HCT116 (cell line): ENCODE results near the gene GRHL3. TPM values are rescaled to one million over a fixed set of nuclear protein-coding genes. Genes with fewer than 3 reads are reported as not detected.

ENCODE experiments used
- ATAC-seq: fragments of 200-7000 bp; cut with Tn5 transposase; 2 replicates; pipeline ENCODE4 v1.9.1; 2020; ENCODE audit warnings: mild to moderate bottlenecking, moderate library complexity
- BruUV-seq: library from RNA; stranded (reverse); fragments of 400-500 nt; replicated peaks from 2 replicates; lab custom pipeline; 2021; lab: Mats Ljungman, UMichigan
- CTCF ChIA-PET: fragments of 300-600 bp; sonication (Branson Sonifier 250); formaldehyde crosslinking; loops from one replicate; lab custom pipeline; 2021; ENCODE audit warnings: antibody characterized with exemption; lab: Charles Lee
- POLR2A ChIA-PET: fragments of 300-600, 350-600 bp; sonication (Branson Sonifier 250); formaldehyde crosslinking; loops from one replicate; lab custom pipeline; 2021; ENCODE audit warnings: antibody characterized with exemption; lab: Charles Lee
- RAD21 ChIA-PET, 2 experiments: fragments of 300-600 bp; sonication (Branson Sonifier 250); formaldehyde crosslinking; loops; one replicate each; lab custom pipeline; 2023; ENCODE audit warnings: low total read pairs in 2 of 2; ENCODE audit not compliant: uncharacterized antibody in 2 of 2, unreplicated experiment in 2 of 2, low non-redundant PET in 1 of 2; lab: Charles Lee
- DNase-seq: peaks from one replicate; pipeline ENCODE4 v3.0.0-alpha.2; 2010; ENCODE audit warnings: low read depth, low spot score
- H2AFZ ChIP-seq: fragments of 200-600 bp; shearing (Covaris generic), sonication (generic); 2 replicates; pipeline ENCODE4 v1.6.1; 2017; ENCODE audit warnings: low read depth, mixed run types, mixed read lengths, antibody characterized with exemption, low read length; ENCODE audit not compliant: poor library complexity, severe bottlenecking
- H3K27ac ChIP-seq: 2 replicates; pipeline ENCODE4 v1.5.1; 2012; ENCODE audit warnings: low read depth, low read length
- H3K27me3 ChIP-seq: fragments of 200-600 bp; sonication (generic); 2 replicates; pipeline ENCODE4 v1.6.1; 2016; ENCODE audit warnings: mixed run types, low read length, mixed read lengths; ENCODE audit not compliant: insufficient read depth
- H3K36me3 ChIP-seq, 2 experiments: fragments of 200-500 bp in 1 of 2; fragments of 200-600 bp in 1 of 2; sonication (Bioruptor generic) in 1 of 2; sonication (generic) in 1 of 2; 2 replicates each; pipeline versions ENCODE4 v1.5.1 to v1.6.1; 2014 to 2016; ENCODE audit warnings: low read length in 2 of 2, inconsistent platforms in 1 of 2, mixed read lengths in 1 of 2, mixed run types in 1 of 2; ENCODE audit not compliant: insufficient read depth in 2 of 2, control insufficient read depth in 1 of 2
- H3K4me1 ChIP-seq, 2 experiments: fragments of 200-600 bp in 1 of 2; sonication (generic) in 1 of 2; 2 replicates each; pipeline versions ENCODE4 v1.5.1 to v1.6.1; 2012 to 2017; ENCODE audit warnings: low read length in 2 of 2, inconsistent platforms in 1 of 2, mild to moderate bottlenecking in 1 of 2, mixed read lengths in 1 of 2, mixed run types in 1 of 2, moderate library complexity in 1 of 2; ENCODE audit not compliant: insufficient read depth in 2 of 2, control insufficient read depth in 1 of 2
- H3K4me2 ChIP-seq: fragments of 200-600 bp; sonication (generic); 2 replicates; pipeline ENCODE4 v1.6.1; 2017; ENCODE audit warnings: mixed run types, low read length, mixed read lengths
- H3K4me3 ChIP-seq, 2 experiments: fragments of 200-600 bp in 1 of 2; sonication (generic) in 1 of 2; replicated peaks in 1 of 2; 2 replicates each; pipeline ENCODE4 v1.5.1; 2011 to 2016; ENCODE audit warnings: low read length in 2 of 2, control low read depth in 1 of 2, low read depth in 1 of 2, mild to moderate bottlenecking in 1 of 2, mixed read lengths in 1 of 2, mixed run types in 1 of 2
- H3K79me2 ChIP-seq: fragments of 200-600 bp; sonication (generic); 2 replicates; pipeline ENCODE4 v1.6.1; 2017; ENCODE audit warnings: mild to moderate bottlenecking, mixed run types, low read length, moderate library complexity, mixed read lengths; ENCODE audit not compliant: insufficient read depth
- H3K9ac ChIP-seq: fragments of 200-600 bp; sonication (generic); 2 replicates; pipeline ENCODE4 v1.6.1; 2016; ENCODE audit warnings: low read length, mixed read lengths
- H3K9me2 ChIP-seq: fragments of 200-600 bp; sonication (generic), shearing (Covaris generic); 2 replicates; pipeline ENCODE4 v1.6.1; 2017; ENCODE audit warnings: mixed run types, mild to moderate bottlenecking, moderate library complexity; ENCODE audit not compliant: insufficient read depth
- H3K9me3 ChIP-seq, 2 experiments: fragments of 200-500 bp in 1 of 2; fragments of 200-600 bp in 1 of 2; sonication (Bioruptor generic) in 1 of 2; sonication (generic) in 1 of 2; 2 replicates each; pipeline ENCODE4 v1.6.1; 2014 to 2017; ENCODE audit warnings: low read length in 2 of 2, mixed read lengths in 2 of 2, inconsistent platforms in 1 of 2, low read depth in 1 of 2, mild to moderate bottlenecking in 1 of 2, mixed run types in 1 of 2, moderate library complexity in 1 of 2; ENCODE audit not compliant: control insufficient read depth in 1 of 2, insufficient read depth in 1 of 2
- H4K20me1 ChIP-seq: fragments of 200-600 bp; sonication (generic), shearing (Covaris generic); 2 replicates; pipeline ENCODE4 v1.6.1; 2017; ENCODE audit warnings: mixed run types, mild to moderate bottlenecking, moderate library complexity; ENCODE audit not compliant: insufficient read depth
- CBX3 ChIP-seq: IDR thresholded peaks from 2 replicates; pipeline ENCODE4 v1.6.1; 2012; ENCODE audit warnings: low read depth
- CEBPB ChIP-seq: IDR thresholded peaks from 2 replicates; pipeline ENCODE4 v1.6.1; 2012; ENCODE audit warnings: low read depth
- ELF1 ChIP-seq: IDR thresholded peaks from 2 replicates; pipeline ENCODE4 v1.6.1; 2012; ENCODE audit warnings: low read depth, borderline replicate concordance
- EZH2 ChIP-seq: fragments of 200-600 bp; sonication (generic); IDR thresholded peaks from 2 replicates; pipeline ENCODE4 v1.6.1; 2017; ENCODE audit warnings: antibody characterized with exemption, mixed run types
- JUND ChIP-seq: IDR thresholded peaks from 2 replicates; pipeline ENCODE4 v1.6.1; 2012
- POLR2AphosphoS5 ChIP-seq: IDR thresholded peaks from 2 replicates; pipeline ENCODE4 v1.6.1; 2011; ENCODE audit warnings: mild to moderate bottlenecking, low read depth, low read length, moderate library complexity
- SIN3A ChIP-seq: IDR thresholded peaks from 2 replicates; pipeline ENCODE4 v1.6.1; 2012; ENCODE audit warnings: low read depth
- SP1 ChIP-seq: IDR thresholded peaks from 2 replicates; pipeline ENCODE4 v1.6.1; 2012; ENCODE audit warnings: low read depth
- intact Hi-C: fragments of 100-400 bp; cut with micrococcal nuclease; formaldehyde crosslinking; loops from 2 replicates; pipeline ENCODE4 v1.10.0; 2022
- total RNA-seq: library from RNA; stranded (reverse); gene quantifications from one replicate; pipeline ENCODE4 v1.2.1, GENCODE V29; 2021; ENCODE audit not compliant: unreplicated experiment
- TF ChIP-seq, protein P1 (sequence below): IDR thresholded peaks from 2 replicates; pipeline ENCODE4 v1.6.1; 2011; ENCODE audit warnings: mild to moderate bottlenecking, low read length, moderate library complexity; ENCODE audit not compliant: insufficient replicate concordance; ENCODE audit errors: extremely low read depth

The GRHL3 gene
- total RNA-seq, 1 experiment from 2014 or later: 1.0 TPM

DNA sequence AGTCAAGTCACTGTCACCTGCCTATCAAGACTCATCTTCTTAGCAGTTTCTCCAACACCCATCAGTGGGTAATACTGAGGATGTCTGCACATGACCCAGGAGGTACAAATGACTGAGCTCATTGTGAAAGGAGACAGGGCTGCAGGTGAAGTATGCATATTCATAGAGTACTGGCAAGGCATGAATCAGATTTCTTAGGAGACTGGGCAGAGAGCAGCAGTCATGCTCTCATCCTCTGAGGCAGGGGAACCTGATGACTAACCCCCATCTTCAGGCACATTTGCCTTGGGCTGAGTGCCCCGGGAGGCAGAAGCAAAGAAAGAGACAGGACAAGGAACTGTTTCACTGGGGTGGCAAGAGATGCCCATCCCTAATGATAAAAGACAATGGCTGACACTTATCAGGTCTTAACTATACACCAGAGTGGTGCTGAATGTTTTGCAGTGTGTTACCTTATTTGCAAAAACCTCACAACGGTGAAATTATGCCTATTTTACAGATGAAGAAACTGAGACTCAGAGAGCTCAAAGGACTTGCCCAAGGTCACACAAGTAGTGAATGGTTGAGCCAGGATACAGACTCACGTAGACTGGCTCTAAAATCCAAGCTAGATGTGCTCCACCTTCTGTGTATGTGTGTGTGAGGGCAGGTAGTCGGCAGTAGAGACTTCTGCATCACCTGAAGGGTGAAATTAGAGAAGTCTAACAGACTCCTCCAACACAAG is 9.2 kb upstream of the GRHL3 start:
- DNase-seq (no peak), ATAC-seq (no peak)
- Histone ChIP-seq H3K4me3 (no peak overlapping the region), H3K4me1 (peaks cover 0 to 11% of the 10 kb centered on the region in 2 experiments; a peak in 3 of 4 replicates), H3K9me3 (no peaks in the 10 kb centered on the region), H3K9ac (no peak overlapping the region), H3K27me3 (peaks cover 20% of the 10 kb centered on the region; the same call in 1 of the 2 replicates), H3K9me2 (no peaks in the 10 kb centered on the region)
- POLR2A ChIA-PET: no interaction called here
- intact Hi-C loops: no loop called here
- CTCF ChIA-PET: interaction anchor here (0.9 to 2.1 kb wide), 5 partner anchors 10 to 111 kb away, joined by 3 to 6 read pairs (median 4); partner anchors contain the start of gene GRHL3
- TF ChIP-seq JUND: no peak
- TF ChIP-seq EZH2: no peak
- TF ChIP-seq POLR2AphosphoS5: no peak
- TF ChIP-seq CEBPB: no peak
- TF ChIP-seq, protein P1, sequence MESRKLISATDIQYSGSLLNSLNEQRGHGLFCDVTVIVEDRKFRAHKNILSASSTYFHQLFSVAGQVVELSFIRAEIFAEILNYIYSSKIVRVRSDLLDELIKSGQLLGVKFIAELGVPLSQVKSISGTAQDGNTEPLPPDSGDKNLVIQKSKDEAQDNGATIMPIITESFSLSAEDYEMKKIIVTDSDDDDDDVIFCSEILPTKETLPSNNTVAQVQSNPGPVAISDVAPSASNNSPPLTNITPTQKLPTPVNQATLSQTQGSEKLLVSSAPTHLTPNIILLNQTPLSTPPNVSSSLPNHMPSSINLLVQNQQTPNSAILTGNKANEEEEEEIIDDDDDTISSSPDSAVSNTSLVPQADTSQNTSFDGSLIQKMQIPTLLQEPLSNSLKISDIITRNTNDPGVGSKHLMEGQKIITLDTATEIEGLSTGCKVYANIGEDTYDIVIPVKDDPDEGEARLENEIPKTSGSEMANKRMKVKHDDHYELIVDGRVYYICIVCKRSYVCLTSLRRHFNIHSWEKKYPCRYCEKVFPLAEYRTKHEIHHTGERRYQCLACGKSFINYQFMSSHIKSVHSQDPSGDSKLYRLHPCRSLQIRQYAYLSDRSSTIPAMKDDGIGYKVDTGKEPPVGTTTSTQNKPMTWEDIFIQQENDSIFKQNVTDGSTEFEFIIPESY: no peak
- TF ChIP-seq CBX3: no peak
- no peak for TF ChIP-seq ELF1
- TF ChIP-seq SP1: no peak
- no peak for TF ChIP-seq SIN3A
- TF ChIP-seq, all 23 proteins: peak for 0
- no peaks in the 10 kb centered on the region for H3K36me3 ChIP-seq
- no peak overlapping the region for H2AFZ ChIP-seq
- no peak overlapping the region for H3K4me2 ChIP-seq
- no TSS peak for BruUV-seq
- RAD21 ChIA-PET: interaction anchor here in 1 of 2 experiments (1.7 kb wide), 1 partner anchor 108 kb away, joined by 3 read pairs; no protein-coding TSS in a partner anchor
- H3K27ac ChIP-seq: no peak overlapping the region
- H3K79me2 ChIP-seq: no peaks in the 10 kb centered on the region
- no peaks in the 10 kb centered on the region for H4K20me1 ChIP-seq
